ENCODE results near the gene MED15.
"Not testable (repeated sequence)": the region's sequence is repeated elsewhere in the genome, so short reads cannot be mapped to it uniquely, and the experiment has no call there.

The MED15 gene

DNA sequence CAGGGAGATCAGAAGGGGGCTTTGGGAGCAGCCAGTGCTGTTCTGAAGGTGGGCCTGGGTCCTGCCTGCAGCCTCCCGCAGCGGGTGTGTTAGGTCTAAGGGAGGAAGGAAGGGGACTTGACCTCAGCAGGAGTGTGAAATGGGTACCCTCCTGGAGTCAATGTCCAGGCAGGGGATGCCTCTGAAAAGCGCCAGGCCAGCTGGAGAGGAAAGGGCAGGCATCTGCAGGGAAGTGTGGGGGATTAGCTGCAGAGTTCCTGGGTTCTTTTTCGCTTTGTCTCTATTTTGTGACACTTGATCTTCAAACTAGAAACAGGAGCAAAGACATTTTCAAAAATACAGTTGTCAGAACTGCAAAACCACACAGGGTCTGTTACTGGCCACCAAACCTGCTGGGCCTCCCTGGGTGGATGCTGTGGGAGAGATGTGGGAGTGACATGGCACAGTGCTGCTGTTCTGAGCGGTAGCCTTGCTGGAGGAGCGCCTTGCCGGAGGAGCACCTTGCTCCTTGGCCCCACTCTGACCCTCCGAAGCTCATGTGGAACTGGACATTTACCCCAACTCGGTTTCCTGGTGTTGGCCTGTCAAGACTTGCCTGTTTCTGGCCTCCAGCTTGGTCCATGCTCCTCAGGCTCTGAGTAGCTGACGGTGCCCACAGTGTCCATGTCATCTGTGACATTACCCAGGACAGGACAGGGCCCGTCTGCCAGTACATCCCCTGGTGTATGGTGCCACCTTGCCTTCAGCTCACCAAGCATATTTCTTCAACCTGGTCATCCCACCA, 25.9 kb downstream of the MED15 start:
- DNase-seq: no peak

DNA sequence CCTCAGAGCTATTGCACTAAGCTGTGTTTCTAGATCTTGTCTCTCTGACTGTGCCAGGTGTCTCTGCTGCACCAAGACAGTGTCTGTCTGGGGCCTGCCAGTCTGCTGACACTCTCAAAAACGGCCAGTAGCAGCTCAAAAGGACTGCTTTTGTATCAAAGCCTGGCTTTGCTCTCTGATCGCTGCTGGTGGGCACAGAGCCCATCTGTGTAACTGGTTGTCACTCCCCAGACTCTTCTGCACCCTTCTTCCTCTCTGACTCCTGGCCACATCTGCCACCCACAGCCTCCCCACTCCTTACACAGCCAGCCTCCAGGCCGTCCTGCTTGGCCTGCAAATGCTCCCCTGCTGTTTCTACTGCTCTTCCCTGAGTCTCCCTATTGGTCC, 26.5 kb downstream of the MED15 start:
- DNase-seq: no peak

DNA sequence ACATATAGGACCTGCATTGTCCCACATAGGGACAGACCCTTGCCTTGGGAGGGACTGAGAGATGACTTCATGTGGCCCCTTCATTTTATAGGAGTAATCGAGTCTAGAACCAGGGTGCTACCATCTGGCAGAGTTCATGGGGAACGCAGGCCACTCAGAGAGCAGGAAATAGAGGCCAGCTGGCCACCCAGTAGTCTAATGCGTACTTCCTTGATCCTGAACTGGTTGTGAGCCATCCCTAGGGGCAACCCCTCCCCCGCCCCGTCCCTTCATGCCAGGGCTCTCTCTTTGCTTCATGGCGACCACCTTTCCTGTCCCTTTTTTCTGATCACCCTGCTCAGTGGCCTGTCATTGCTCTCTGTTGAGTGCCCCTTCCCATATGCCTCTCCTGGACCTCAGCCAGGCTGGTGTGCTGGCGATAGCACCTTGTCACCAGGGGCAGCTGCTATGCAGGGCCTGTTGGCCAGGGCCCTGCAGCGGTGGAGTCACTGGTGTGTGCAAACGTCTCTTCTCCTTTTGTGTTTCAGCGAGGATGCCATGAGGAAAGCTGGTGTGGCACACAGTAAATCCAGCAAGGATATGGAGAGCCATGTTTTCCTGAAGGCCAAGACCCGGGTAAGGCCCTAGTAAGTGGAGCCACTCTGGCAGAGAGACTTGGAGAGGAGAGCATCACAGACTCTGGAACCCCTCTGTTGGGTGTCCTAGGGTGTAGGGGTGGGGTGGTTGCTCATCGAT, 29.3 kb downstream of the MED15 start:
- DNase-seq: no peak

DNA sequence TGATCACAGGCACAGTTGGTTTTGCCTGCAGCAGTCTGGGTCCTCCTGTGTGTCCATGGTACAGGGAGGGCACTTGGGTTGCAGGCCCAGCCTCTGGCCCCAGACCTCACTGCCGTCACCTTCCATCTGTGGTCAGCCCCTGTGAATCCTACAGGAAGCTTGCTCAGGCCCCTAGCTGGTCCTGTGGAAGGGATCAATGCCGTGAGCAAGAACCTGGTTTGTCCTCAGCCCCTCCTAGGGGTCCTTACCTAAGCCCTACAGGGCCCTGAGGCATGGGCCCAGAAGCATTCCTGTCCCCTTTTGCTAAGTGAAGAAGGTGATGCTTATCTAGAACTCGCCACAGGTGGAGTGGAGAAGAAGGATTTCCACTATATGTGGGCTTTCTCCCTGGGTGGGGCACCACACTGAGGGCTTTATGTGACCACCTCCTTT, 29.9 kb downstream of the MED15 start:
- no peak for DNase-seq

DNA sequence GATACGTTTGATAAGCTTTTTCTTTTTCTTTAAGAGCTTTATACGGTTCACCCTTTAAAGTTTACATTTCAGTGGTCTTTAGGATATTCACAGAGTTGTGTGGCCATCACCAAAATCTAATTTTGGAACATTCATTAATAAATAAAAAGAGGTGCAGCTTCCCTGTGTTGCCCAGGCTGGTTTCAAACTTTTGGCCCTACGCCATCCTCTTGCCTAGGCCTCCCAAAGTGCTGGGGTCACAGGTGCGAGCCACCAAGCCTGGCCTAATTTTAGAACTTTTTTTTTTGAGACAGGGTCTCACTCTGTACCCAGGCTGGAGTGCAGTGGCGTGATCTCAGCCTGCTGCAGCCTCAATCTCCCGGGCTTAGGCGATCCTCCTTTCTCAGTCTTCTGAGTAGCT, 30.6 kb downstream of the MED15 start:
- DNase-seq: no peak

DNA sequence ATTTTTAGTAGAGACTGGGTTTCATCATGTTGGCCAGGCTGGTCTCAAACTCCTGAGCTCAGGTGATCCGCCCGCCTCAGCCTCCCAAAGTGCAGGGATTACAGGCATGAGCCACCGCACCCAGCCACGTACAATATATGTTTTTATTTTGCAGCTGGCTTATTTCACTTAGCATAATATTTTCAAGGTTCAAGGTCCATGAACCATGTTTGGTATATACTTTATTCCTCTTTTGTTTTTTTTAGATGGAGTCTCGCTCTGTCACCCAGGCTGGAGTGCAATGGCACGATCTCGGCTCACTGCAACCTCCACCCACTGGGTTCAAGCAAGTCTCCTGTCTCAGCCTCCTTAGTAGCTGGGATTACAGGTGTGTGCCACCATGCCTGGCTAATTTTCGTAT, 31.5 kb downstream of the MED15 start:
- DNase-seq: not testable (repeated sequence)

DNA sequence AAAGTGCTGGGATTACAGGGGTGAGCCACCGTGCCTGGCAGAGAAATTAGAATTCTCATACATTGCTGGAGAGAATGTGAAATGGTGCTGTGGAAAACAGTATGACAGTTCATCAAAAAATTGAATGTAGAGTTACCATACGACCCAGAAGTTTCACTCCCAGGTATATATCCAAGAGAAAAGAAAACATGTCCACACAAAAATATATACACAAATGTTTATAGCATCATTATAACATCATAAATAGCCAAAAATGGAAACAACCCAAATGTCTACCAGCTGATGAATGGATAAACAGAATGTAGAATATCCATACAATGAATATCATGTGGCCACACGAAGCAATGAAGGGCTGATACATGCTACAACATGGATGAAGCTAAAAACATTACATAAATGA, 34.6 kb downstream of the MED15 start:
- DNase-seq: no peak

DNA sequence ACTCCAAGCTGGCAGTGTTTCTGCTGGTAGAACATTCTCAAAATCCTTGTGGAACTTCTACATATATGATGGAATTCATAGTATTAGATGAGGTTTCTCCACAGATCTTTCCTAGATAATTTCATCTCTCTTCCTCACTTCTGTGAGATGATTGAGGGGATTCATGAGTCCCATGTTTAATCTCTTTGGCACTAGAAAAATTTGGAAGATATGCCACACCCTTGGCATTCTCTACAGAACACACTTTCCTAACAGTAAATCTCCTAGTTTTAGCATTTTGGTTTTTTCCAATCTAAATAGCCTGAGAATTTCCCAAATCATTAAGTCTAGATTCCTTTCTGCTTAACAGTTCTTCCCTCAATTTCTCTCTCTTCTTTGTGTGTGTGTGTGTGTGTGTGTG, 35.3 kb downstream of the MED15 start:
- DNase-seq: no peak

DNA sequence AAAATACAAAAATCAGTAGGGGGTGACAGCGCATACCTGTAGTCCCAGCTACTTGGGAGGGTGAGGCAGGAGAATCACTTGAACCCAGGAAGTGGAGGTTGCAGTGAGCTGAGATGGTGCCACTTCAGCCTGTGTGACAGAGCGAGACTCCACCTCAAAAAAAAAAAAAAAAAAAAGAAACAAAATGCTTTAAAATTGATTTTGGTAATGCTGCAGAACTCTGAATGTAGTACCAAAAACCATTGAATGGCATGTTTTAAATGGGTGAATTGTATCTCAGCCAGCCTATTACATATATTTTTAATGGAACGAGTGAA, 37.9 kb downstream of the MED15 start:
- DNase-seq: not testable (repeated sequence)

DNA sequence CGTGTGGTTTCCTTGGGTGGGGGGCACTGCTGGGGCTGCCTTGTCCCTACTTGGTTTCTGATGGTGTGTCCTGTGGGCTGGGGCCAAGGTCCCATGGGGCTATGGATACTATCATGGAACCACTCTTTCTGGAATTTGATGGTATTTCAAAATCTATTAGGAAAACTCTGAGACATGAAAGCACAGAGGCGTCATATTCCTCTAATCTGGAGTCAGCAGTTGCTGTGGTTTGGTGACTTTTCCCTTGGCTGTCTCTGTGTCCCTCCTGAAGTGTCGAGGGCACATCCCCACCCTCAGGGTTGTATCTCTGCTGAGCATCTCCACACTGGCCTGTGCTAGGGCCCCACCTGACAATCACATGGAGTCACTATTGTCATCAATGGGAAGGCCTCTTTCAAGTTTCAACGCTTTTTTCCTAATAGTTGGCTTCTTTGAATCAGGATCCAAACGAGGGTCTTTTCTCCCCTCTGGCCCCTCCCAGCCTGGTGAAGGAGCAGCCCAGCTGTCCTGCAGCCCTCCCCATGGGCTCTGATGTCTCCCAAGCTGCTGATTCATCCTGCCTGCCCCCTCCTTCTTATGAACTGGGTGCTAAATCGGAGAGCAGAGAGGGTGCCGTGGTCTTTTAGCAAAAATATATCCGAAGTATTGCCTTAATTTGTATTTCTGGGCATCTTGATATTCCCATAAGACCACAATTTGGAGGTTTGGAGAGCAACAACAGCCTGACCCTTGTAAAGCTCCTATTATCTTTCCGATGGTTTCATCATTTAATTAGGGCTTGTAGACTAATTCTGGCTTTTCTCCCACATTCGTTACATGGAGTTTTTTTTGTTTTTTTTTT, 38.5 kb downstream of the MED15 start:
- no peak for DNase-seq

DNA sequence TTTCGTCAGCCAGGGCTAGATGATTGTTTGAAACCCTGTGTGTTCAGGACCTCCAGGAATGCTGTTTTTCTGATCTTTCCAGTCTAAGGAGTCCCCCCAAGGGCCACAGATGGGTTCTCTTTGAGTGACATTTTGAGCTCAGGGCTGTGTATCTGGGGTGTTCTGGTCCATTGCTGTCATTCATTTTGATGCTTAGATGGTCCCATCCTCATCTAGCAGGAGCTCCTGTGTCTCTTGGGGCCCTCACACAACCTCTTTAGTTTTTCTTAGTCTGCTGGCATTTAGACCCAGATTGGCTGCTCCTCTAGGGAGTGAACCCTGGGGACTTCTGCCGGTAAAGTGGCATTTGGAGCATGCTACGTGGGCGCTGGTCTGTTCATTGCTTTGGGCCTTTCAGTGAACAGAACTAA, 39.1 kb downstream of the MED15 start:
- DNase-seq: no peak

DNA sequence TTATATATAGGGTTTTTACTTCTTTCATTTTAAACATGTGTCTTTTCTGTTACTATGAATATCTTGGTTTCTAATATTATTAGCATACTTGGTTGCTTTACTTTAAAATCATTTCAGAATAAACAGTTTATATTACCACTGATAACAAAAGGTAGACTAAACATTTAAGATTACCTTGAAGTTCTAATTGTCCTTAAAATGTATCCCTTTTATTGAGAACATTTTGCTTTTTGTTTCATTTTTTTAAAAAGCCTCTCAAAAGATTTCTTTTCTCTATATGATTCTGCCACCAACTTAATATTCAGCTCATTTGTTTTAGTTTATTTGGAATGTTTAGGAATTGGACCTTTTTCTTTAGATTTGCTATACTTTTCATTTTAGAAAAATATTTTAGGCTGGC, 39.6 kb downstream of the MED15 start:
- DNase-seq: no peak

DNA sequence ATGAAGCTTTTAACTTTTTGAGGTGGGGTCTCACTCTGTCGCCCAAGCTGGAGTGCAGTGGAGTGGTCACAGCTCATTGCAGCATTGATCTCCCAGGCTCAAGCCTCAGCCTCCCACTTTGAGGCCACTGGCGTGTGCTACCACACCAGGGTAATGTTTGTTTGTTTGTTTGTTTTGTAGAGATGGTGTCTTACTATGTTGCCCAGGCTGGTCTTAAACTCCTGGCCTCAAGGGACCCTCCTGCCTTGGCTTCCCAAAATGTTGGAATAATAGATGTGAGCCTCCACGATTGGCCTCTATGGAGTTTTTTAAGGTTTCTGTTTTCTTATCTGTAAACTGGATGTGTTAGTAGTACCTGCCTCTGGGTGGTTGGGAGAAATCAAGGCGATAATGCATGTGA, 41.4 kb downstream of the MED15 start:
- no peak for DNase-seq

DNA sequence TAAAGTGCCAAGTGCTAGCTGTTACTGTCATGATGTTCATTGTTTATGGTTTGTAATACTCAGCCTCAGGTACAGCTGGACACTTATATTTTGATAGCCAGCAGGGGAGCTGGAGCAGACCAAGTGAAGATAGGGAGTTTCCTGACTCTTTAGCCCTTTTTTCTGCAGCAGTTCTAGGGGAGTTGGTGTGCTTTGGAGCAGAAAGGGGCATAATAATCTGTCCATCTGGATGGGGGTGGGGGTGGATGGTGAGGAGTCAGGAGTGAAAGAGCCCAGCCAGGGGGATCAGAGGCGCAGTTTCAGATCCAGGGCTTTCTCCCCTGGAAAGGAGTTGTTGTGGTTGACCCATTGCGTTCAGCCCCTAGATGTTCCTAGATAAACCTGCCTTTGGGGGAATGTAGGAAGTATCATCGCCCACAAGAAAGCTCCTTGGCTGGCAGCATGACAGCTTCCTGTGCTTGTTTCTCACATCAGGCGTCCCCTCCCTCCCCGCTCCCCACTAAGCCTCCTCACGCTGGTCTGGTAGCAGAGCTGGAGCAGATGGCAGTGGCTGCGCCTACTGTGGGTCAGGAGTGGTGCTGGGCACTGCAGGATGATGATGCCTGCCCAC, 41.9 kb downstream of the MED15 start:
- DNase-seq: peak; percentile 65

DNA sequence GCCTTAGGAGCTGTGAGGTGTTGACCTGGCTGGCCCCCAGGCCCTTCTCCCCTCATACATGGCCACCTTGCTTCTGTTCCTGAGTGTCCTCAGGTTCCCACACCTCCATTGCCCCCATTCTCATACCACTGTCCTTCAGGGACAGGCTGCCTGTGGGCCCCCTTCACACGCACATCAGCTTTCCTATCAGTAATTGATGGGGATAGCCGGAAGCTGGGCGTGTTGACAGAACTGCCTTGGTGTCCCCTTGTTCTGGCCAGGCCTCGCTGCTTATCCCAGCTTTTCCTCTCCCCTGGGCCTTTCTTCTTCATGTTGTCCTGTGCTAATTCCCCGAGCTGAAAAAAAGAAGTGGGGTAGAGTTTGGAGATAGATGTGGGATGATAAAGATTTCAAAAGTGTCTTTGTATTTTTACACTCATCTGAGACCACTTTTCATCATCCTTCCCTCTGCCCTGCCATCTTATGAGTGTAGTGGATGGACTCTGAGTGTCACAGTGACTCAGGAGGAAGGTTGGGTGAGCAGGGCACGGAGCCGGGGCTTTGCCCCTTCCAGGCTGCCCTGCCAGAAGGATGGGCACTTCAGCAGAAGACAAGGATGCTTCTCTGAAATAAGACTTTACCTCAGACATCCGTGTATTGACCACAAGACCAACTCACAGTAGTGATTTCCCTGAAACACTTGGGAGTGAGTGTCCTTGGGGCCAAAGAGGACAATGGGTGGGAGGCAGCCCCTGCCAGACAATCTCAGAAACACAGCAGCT, 42.8 kb downstream of the MED15 start:
- DNase-seq: no peak

DNA sequence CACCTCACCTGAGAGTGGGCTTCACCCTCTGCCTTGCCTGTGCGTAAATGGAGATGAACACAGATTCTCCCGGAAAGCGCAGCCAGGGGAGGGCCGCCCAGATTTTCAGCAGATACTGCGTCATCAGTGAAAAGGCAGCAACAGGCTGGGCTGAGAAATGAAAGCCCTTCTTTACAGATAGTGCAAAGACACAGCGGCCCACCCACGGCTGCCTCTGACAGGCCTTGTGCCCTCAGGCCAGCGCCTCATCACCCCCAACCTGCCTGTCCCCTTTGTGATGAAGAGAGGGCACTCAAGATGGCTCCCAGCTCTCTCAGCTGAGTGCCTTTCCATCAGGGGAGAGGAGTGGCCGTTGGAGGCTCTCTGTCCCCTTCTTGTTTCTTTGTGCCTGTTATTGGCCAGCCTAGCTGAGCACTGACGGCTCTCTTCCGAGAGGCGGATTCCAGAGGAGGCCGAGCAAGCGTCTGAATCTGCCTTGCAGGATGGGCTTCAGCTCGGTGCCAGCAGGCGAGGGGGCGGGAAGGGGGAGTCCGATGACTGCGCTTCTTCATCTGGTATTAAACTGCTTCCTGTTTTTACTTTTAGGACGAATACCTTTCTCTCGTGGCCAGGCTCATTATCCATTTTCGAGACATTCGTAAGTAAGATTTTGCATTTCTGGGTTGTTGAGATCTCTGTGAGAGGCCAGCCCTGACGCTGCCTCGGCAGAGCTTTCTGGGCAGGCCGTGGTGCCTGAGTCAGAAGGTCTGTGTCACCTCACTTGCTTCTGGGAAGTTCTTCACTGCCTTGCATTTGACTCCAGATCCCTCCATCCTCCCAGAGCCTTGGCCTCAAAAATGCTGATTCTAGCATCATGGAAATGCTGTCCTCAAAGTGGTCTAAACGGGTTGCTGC, 43.7 kb downstream of the MED15 start:
- DNase-seq: peak; percentile 58

DNA sequence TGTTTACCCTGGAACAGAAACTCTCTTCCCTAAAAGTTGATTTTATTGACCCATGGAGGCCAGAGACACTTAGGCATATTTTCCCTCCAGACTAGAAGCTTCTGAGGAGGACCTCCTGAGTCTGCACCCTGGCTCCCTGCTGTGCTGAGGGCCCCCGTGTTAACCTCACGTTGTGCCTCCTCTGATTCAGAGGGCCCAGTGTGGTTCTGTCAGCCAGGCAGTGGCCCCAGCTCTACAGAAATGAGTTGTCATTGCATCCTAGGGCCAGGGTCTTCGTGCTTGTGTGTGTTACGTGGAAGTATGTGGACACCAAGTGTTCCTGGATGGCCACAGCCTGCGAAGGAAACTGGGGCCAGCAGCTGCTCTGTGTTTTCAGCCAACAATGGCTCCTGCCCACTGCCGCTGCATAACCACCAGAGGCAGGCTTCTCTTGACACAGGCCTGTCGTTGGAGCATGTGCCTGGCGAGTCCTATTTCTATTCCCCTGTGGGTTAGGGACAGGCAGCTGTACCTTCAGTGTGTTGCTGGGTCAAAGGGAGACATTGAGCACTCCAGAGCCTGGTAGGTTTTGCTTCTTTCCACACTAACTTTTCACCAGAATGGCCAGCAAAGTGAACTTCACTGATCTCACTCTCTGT, 44.5 kb downstream of the MED15 start:
- no peak for DNase-seq

DNA sequence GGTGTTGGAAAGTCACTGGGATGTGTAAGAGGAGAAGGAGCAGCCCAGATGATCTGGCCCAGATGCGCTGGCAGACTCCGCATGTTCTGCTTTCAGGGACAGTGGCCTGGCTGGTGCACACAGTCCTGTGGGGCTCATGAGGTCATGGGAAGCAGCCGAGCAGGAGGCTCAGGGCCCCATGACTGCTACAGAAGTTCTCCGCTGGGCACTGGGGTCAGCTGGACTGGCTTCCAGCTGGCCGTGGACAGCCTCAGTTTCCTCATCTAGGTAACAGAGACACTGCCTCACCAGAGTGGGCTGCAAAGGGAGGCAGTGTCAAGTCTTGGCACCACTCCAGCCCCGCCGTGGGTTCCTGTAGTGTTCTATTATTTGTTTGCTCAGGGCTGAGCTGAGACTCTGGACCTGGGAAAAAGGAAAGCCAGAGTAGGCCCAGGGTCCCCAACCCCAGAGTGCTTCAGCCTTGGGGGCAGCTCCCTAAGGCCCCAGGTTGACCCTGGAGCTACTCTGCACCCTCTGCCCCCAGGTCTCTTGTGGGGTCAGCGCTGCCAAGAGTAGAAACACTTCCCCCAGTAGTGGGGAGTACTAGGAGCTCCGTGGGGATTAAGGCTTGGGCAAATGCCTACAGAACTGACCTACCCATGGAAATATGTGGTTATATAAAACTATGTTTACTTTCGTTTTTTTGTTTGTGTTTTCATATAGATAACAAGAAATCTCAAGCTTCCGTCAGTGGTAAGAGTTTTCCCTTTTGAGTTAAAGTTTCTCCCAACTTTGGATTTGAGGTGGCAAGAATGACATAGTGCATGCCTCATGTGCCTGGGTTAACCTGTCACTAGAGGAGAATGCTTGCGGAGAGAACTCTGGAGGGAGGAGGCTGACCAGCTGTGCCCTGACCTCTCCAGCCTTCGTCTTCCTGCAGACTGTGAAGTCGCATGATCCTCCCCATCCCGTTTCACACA, 45.3 kb downstream of the MED15 start:
- DNase-seq: no peak

DNA sequence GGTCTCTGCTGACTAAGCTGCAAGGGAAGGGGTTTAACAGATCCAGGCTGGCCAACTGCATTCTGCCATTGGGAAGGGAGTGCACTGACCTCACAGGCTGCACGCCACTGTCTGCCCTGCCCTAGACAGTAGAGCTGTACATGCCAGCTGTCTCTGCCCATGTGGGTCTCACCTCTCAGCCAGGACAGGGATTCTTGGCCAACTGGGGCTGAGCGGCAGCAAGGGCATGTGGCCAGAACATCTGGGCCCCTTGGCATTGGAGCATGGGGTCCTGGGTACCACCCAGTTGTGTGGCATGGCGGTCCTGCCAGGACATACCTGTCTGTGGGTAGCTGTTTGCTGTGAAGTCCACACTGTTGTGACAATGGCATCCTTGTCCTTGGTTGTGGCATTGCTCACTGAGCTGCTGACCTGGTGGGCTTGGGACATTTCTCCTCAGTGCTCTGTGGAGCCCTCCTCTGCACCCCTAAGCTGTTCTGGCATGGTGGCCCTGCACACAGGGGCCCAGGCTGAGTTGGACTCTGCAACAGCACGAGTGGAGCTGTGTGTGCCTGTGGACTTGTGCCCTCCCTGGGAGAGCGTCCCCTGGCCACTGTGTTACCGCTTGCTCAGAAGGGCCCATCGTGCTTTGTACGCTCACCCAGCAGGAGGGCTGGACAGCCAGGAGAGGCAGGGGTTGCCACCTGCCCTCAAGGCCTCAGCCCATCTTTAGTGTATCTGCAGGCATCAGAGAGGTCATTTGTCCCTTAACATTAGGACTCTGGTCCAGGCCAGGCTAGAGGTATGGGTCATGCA, 46.7 kb downstream of the MED15 start:
- no peak for DNase-seq

Measured in effector CD4-positive, alpha-beta T cell (primary cell).